Stimulated activated CD4-positive, alpha-beta T cell treated with anti-CD3 and anti-CD28 coated beads, Interleukin-4, amount 100 ng/mL, for 4 hours (primary cell): ENCODE data around the gene MYADM.
"Not testable (repeated sequence)": the region's sequence is repeated elsewhere in the genome, so short reads cannot be mapped to it uniquely, and the experiment has no call there.

ENCODE experiments used
- DNase-seq, 2 experiments: peaks; one replicate each; pipeline ENCODE4 v3.0.0-alpha.2; 2020

MYADM gene

DNA sequence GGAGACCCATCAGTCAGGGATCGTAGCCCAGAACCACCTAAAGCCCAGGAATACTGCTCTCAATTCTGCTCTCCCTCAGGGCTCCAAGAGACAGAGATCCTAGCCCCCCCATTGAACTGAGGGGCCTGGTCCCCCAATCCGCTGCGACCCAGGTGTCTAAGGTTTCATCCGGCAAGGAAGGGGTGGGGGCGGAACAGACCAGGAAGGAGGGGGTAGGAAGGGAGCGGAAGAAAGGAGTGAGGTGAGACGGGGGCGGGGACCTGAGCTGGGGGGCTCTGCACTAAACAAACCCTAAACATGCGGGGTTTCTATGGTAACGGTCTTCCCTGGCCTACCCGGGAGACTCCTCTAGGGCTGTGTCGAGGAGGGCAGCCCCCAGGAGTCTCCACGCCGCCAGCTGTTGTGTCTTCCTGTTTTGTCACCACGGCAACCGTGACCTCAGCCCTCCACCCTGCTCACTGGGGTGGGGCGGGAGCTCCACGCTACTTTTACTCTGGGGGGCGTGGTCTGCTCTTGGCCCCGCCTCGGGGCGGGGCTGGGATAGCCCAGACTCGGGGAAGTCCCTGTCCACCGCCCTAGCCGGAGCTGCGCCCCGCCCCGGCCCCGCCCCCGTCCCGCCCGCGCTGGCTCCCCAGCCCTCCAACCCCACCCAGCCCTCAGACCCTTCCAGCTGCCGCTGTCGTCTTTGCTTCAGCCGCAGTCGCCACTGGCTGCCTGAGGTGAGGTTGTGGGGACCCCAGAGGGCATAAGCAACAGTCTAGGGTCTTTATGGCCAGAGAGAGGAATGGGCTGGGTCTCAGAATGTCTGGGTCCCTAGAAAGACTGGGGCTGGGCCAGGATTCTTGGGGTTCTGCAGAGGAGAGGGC lies at the start of gene MYADM:
Gene MYADM, plus strand, starts transcription at position 659 of the 866 bp plus-strand sequence. CDS start 5,647 bp downstream, outside the sequence.
- peak; percentile 96 to 99 for DNase-seq

GRCh38 chr19:53818756-53819155 lies 48.9 kb upstream of the MYADM start:
- DNase-seq, result no peak

DNA sequence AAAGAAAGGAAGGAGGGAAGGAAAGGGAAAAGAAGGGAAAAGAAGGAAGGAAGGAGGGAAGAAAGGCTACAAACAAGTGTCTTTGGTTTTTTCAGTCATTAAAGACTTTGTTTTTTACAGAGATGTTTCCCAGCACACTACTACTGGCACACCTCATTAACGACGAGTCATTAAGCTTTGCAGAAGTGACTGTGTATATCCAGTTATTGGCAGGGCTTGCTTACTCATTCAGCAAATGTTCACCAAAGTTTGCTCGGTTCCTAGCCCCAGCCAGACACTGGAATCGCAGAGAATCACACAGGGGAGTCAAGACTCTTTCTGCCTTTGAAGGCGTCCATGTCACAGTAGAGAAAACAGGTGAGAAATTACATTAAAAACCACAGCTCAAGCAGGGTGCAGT lies 47.8 kb upstream of the MYADM start:
- DNase-seq, result no peak

- no peak for DNase-seq
These were observed 44.1 kb upstream of the MYADM start for GRCh38 chr19:53823380-53824120.

DNA sequence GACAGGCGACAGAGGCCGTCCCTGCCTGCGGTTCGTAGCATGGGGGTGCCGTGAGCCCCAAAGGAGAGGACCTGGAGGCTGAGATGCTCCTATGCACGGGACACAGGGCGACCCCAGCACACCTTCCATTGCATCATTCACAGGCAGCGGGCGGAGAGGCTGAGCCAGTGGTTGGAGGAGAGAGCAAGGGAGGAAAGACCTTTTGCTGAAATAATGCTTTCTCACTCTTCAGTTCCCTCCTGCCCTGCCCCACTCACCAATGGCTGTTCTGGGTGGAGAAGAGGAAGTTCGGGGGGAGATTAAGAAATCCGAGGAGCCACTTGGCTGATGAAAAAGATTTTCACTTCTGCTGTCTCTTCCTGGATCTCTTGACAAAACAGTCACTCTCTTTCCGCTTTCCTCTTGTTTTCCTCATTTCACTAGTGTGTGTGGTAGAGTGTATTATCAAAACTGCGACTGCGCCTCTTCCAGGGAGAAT lies 43.5 kb upstream of the MYADM start, which contains the start of gene NLRP12:
Gene NLRP12, minus strand, starts transcription at position 181 of the 478 bp plus-strand sequence. Its CDS starts 140 bp downstream, at position 41.
- no peak for DNase-seq

- DNase-seq, result no peak
These were observed 40.8 kb upstream of the MYADM start for GRCh38 chr19:53826876-53827275.

GRCh38 chr19:53828531-53828930 lies 39.2 kb upstream of the MYADM start:
- DNase-seq, result no peak

GRCh38 chr19:53832861-53833260 lies 34.8 kb upstream of the MYADM start:
- not testable (repeated sequence) for DNase-seq

DNA sequence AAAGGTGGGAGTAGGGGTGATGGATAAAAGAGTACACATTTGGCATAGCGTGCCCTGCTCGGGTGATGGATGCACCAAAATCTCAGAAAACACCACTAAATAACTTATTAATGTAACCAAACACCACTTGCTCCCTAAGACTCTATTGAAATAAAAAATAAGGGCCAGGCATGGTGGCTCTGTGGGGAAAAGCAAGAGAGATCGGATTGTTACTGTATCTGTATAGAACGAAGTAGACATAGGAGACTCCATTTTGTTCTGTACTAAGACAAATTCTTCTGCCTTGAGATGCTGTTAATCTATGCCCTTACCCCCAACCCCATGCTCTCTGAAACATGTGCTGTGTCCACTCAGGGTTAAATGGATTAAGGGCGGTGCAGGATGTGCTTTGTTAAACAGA lies 29.2 kb upstream of the MYADM start:
- DNase-seq, result not testable (repeated sequence)

DNA sequence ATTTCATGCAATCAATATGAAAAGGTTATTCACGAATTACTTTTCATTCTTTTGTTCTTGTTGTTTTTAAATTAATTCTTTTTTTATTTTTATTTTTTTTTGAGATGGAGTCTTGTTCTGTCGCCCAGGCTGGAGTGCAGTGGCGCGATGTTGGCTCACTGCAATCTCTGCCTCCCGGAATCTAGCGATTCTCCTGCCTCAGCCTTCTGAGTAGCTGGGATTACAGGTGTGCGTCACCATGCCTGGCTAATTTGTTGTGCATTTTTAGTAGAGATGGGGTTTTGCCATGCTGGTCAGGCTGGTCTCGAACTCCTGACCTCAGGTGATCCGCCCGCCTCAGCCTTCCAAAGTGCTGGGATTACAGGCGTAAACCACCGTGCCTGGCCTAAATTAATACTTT lies 27.4 kb upstream of the MYADM start:
- DNase-seq, result not testable (repeated sequence)

- not testable (repeated sequence) for DNase-seq
These were observed 26.8 kb upstream of the MYADM start for GRCh38 chr19:53840914-53841313.

DNA sequence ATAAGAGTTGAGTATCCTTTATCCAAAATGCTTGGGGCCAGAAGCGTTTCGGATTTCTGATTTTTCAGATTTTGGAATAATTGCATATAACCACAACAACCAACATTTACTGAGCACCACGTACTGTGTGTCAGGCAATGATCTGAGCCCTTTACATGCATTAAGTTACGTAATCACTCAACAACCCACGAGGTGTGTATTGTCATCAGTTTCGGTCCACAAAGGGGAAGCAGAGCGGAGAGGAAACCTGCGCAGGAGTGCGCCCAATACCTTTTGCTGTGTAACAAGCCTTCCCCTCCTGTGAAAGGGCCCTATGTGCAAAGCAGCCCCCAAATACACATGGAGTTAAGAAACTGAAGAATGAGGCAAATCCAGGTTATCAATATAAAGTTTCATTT lies 22.8 kb upstream of the MYADM start:
- no peak for DNase-seq

DNA sequence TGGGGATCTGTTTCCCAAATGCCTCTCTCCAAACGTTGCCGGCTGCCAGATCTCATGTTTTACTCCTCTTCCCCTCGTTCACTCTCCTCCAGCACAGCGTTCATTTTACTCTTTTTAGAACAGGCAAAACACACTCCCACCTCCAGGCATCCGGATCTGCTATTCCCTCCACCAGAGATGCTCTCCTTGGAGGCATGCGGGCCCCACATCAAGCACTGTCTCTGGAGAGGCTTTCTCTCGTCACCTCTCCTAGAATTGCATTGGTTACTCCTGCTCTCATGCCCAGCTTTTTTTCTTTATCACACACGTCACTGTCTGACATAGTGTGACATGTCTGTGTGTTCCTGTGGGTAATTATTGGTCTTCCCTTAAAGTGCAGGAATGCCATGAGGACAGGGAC lies 20.1 kb upstream of the MYADM start:
- no peak for DNase-seq

DNA sequence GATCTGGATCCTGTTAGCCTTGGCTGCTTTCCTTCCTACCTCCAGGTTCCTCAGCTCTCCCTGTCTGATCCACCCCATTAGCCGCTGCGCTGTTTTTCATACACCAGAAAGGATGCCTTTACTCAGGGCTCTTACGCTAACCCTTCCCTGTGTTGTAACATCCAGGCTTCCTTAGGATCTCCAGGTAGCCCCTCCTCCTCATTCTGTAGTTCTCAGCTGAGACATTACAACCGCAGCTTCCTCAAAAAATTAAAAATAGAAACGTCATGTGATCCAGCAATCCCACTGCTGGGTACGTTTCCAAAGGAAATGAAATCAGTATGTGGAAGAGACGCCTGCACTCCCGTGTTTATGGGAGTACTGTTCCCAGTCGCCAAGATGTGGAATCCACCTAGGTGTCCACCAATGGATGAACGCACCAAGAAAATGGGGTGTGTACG lies 18.4 kb upstream of the MYADM start:
- DNase-seq, result no peak

DNA sequence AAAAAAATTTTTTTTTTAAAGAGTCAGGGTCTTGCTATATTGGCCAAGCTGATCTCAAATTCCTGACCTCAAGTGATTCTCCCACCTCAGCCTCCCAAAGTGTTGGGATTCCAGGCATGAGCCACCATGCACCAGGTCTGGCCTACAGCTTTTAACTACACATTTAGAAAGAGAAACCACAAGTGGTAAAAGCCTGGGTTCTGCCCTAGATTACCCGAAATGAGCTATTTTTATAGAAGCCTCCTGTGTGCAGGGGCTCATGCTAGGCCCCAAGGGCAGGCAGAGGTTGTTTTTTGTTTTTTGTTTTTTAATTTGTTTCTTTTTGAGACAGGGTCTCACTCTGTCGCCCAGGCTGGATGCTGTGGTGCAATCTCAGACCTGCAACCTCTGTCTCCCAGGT lies 14.0 kb upstream of the MYADM start:
- DNase-seq, result no peak

DNA sequence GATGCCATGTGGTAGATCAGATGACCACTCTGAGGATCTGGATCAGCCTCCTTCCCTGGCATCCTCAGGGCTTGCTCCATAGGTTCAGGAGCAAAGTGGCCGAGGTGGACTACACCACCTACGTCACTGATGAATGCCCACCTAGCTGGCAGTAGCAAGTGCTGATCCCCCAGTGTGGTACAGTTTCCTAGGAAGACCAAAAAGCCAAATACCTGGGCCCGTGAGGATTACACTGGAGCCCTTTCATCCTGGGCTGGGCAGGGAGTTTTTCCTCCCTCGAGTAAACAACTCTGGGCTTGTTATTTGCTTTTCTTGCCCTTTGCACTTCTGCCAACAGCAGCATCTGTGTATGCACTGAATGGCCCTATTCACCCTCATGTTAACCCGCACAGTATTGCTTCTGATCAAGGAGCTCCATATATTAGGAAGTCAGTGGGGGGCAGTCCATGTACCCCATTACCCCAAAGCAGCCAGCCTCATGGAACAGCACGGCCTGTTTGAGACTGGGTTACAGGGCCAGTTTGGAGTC lies 3.3 kb upstream of the MYADM start:
- no peak for DNase-seq

- no peak for DNase-seq
These were observed 2.2 kb upstream of the MYADM start for GRCh38 chr19:53865523-53865917.

GRCh38 chr19:53865918-53866864 lies 1.5 kb upstream of the MYADM start:
- DNase-seq, result peak; percentile 36 to 48

GRCh38 chr19:53866865-53867224 lies 838 bp upstream of the MYADM start:
- DNase-seq, result no peak

DNA sequence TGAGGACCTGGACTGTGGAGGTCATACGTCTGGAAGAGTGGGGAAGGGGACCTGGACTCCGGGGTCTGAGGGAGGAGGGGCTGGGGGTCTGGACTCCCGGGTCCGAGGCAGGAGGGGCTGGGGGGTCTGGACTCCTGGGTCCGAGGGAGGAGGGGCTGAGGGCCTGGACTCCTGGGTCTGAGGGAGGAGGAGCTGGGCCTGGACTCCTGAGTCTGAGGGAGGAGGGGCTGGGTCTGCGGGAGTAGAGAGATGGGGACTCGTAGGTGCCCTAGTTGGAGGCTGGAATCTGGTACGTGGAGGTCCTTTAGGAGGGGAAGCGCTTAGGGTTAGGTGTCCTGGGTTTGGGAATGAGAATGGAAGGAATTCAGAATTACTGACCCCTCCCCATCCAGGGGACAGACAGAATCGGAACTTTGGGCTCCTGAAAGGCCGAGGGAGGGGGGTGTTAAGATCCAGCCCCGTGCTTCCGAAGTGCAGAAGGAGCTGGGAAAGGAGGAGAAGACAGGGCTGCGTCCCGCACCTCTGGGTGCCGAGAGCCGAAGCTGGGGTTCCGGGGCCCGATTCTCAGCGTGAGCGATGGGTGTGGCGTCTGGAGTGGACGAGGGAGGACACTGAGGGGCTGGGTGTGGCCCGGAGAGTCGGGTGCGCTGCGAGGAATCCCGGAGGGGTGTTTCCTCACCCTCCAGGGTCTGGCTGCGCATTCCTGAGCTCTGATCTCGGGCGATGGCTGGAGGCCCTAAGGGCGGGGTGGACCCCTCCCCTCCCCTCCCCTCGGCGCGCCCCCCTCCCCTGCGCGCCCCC lies 608 bp downstream of the MYADM start:
- DNase-seq, result peak; percentile 20 to 25
